IMR-90 (cell line): ENCODE results near the gene CARNS1. TPM values are rescaled to one million over a fixed set of nuclear protein-coding genes. Genes with fewer than 3 reads are reported as not detected.

ENCODE experiments used
- ATAC-seq: fragments of 200-7000 bp; cut with Tn5 transposase; 2 replicates; pipeline ENCODE4 v1.9.1; 2020; ENCODE audit warnings: low read depth, mild to moderate bottlenecking, moderate library complexity
- BruUV-seq: library from RNA; stranded (reverse); fragments of 400-500 nt; replicated peaks from 2 replicates; lab custom pipeline; 2021; lab: Mats Ljungman, UMichigan
- CTCF ChIA-PET: fragments of 300-600 bp; formaldehyde crosslinking; extraction: SDS; loops from one replicate; lab custom pipeline; 2021; ENCODE audit warnings: antibody characterized with exemption; lab: Yijun Ruan, JAX
- POLR2A ChIA-PET: fragments of 300-600 bp; sonication (Branson Sonifier 250); formaldehyde crosslinking; loops from one replicate; lab custom pipeline; 2022; ENCODE audit warnings: antibody characterized with exemption; ENCODE audit not compliant: unreplicated experiment; lab: Charles Lee
- DNase-seq: peaks from one replicate; pipeline ENCODE4 v3.0.0; 2013
- H2AFZ ChIP-seq: replicated peaks from 2 replicates; pipeline ENCODE3; 2013; ENCODE audit warnings: low read length, mild to moderate bottlenecking; ENCODE audit not compliant: poor library complexity
- H2AK5ac ChIP-seq: 2 replicates; pipeline ENCODE4 v1.6.1; 2013; ENCODE audit warnings: low read depth, low read length, inconsistent platforms
- H2AK9ac ChIP-seq: replicated peaks from 2 replicates; pipeline ENCODE3; 2013; ENCODE audit warnings: mild to moderate bottlenecking, low read depth, low read length, moderate library complexity; ENCODE audit not compliant: poor library complexity
- H2BK120ac ChIP-seq: 2 replicates; pipeline ENCODE4 v1.6.1; 2013; ENCODE audit warnings: low read depth, low read length, inconsistent platforms
- H2BK15ac ChIP-seq: 3 replicates; pipeline ENCODE4 v1.6.1; 2013; ENCODE audit warnings: low read depth, low read length, inconsistent platforms
- H2BK20ac ChIP-seq: 2 replicates; pipeline ENCODE4 v1.6.1; 2013; ENCODE audit warnings: low read depth, mild to moderate bottlenecking, inconsistent platforms, low read length, moderate library complexity
- H2BK5ac ChIP-seq: 2 replicates; pipeline ENCODE4 v1.6.1; 2013; ENCODE audit warnings: mild to moderate bottlenecking, low read depth, low read length, inconsistent platforms; ENCODE audit not compliant: poor library complexity, severe bottlenecking
- H3K14ac ChIP-seq: replicated peaks from 2 replicates; pipeline ENCODE4 v1.6.1; 2013; ENCODE audit warnings: low read depth, low read length, inconsistent platforms
- H3K18ac ChIP-seq: 2 replicates; pipeline ENCODE4 v1.6.1; 2013; ENCODE audit warnings: low read depth, low read length, control low read depth
- H3K23ac ChIP-seq: 2 replicates; pipeline ENCODE4 v1.6.1; 2013; ENCODE audit warnings: low read depth, low read length, inconsistent platforms
- H3K27ac ChIP-seq: 2 replicates; pipeline ENCODE4 v1.5.1; 2013; ENCODE audit warnings: mild to moderate bottlenecking, control low read depth, low read length; ENCODE audit not compliant: insufficient read depth
- H3K27me3 ChIP-seq: 2 replicates; pipeline ENCODE4 v1.6.1; 2013; ENCODE audit warnings: low read length; ENCODE audit not compliant: control insufficient read depth, insufficient read depth
- H3K36me3 ChIP-seq: 2 replicates; pipeline ENCODE4 v1.6.1; 2013; ENCODE audit warnings: low read length, mixed read lengths; ENCODE audit not compliant: control insufficient read depth, insufficient read depth
- H3K4ac ChIP-seq: 2 replicates; pipeline ENCODE4 v1.6.1; 2013; ENCODE audit warnings: low read depth, low read length, inconsistent platforms
- H3K4me1 ChIP-seq: 2 replicates; pipeline ENCODE4 v1.6.1; 2013; ENCODE audit warnings: low read length, mixed read lengths; ENCODE audit not compliant: control insufficient read depth, insufficient read depth
- H3K4me2 ChIP-seq: 2 replicates; pipeline ENCODE4 v1.6.1; 2013; ENCODE audit warnings: low read depth, mild to moderate bottlenecking, control low read depth, low read length, moderate library complexity
- H3K4me3 ChIP-seq: 2 replicates; pipeline ENCODE4 v1.5.1; 2013; ENCODE audit warnings: low read depth, mild to moderate bottlenecking, control low read depth, low read length, moderate library complexity; ENCODE audit not compliant: insufficient read depth
- H3K56ac ChIP-seq: 2 replicates; pipeline ENCODE4 v1.6.1; 2013; ENCODE audit warnings: low read length, inconsistent platforms; ENCODE audit not compliant: insufficient read depth; ENCODE audit errors: extremely low read depth
- H3K79me1 ChIP-seq, 2 experiments: 2 replicates each; pipeline ENCODE4 v1.6.1; 2013; ENCODE audit warnings: low read length in 2 of 2, inconsistent platforms in 1 of 2, low read depth in 1 of 2
- H3K9ac ChIP-seq: 2 replicates; pipeline ENCODE4 v1.6.1; 2013; ENCODE audit warnings: low read depth, low read length, control low read depth
- H3K9me1 ChIP-seq: 2 replicates; pipeline ENCODE4 v1.6.1; 2013; ENCODE audit warnings: low read length, inconsistent platforms; ENCODE audit not compliant: insufficient read depth
- H3K9me3 ChIP-seq: 2 replicates; pipeline ENCODE4 v1.6.1; 2013; ENCODE audit warnings: low read length; ENCODE audit not compliant: control insufficient read depth, insufficient read depth
- H4K20me1 ChIP-seq: 2 replicates; pipeline ENCODE4 v1.6.1; 2013; ENCODE audit warnings: low read length, inconsistent platforms; ENCODE audit not compliant: insufficient read depth
- H4K5ac ChIP-seq: 2 replicates; pipeline ENCODE4 v1.6.1; 2013; ENCODE audit warnings: mild to moderate bottlenecking, low read depth, low read length, control low read depth
- H4K8ac ChIP-seq, 2 experiments: 2 replicates each; pipeline ENCODE4 v1.6.1; 2013; ENCODE audit warnings: low read depth in 2 of 2, low read length in 2 of 2, control low read depth in 1 of 2, inconsistent platforms in 1 of 2
- H4K91ac ChIP-seq: 2 replicates; pipeline ENCODE4 v1.6.1; 2013; ENCODE audit warnings: low read depth, low read length, inconsistent platforms; ENCODE audit not compliant: insufficient read depth
- BHLHE40 ChIP-seq: fragments of 150-350 bp; IDR thresholded peaks from 2 replicates; pipeline ENCODE4 v1.6.1; 2016; ENCODE audit warnings: mild to moderate bottlenecking, low read depth, low read length
- CHD1 ChIP-seq: IDR thresholded peaks from 2 replicates; pipeline ENCODE4 v1.6.1; 2012; ENCODE audit warnings: low read depth, low read length, improper control_type of control experiment
- CTCF ChIP-seq: conservative IDR thresholded peaks from 2 replicates; pipeline ENCODE4 v1.5.1; 2012; ENCODE audit warnings: mild to moderate bottlenecking, low read depth, low read length, improper control_type of control experiment
- ELK1 ChIP-seq: fragments of 150-350 bp; IDR thresholded peaks from 2 replicates; pipeline ENCODE4 v1.6.1; 2016; ENCODE audit warnings: low read depth, mild to moderate bottlenecking, low read length, moderate library complexity, borderline replicate concordance
- MAFK ChIP-seq: IDR thresholded peaks from 2 replicates; pipeline ENCODE4 v1.6.1; 2012; ENCODE audit warnings: low read depth, low read length, improper control_type of control experiment
- MAZ ChIP-seq: IDR thresholded peaks from 2 replicates; pipeline ENCODE4 v1.6.1; 2012; ENCODE audit warnings: low read depth, mild to moderate bottlenecking, low read length, improper control_type of control experiment, moderate library complexity, borderline replicate concordance
- MXI1 ChIP-seq: IDR thresholded peaks from 2 replicates; pipeline ENCODE4 v1.6.1; 2012; ENCODE audit warnings: low read depth, mild to moderate bottlenecking, low read length, moderate library complexity, borderline replicate concordance
- RAD21 ChIP-seq: IDR thresholded peaks from 2 replicates; pipeline ENCODE4 v1.6.1; 2012; ENCODE audit warnings: low read length, improper control_type of control experiment
- RCOR1 ChIP-seq: IDR thresholded peaks from 2 replicates; pipeline ENCODE4 v1.6.1; 2012; ENCODE audit warnings: mild to moderate bottlenecking, low read length, improper control_type of control experiment; ENCODE audit not compliant: insufficient replicate concordance
- SMC3 ChIP-seq: fragments of 150-350 bp; IDR thresholded peaks from 2 replicates; pipeline ENCODE4 v1.6.1; 2016; ENCODE audit warnings: low read depth, mild to moderate bottlenecking, antibody characterized with exemption, low read length, moderate library complexity
- WGBS, 2 experiments: methylation state at CpG; one replicate each; pipeline versions ENCODE4 v1.1.5 to v1.1.7; 2013; ENCODE audit warnings: missing lambda C conversion rate in 2 of 2; ENCODE audit not compliant: insufficient read length in 1 of 2; ENCODE audit errors: extremely low coverage in 2 of 2; 5-methylcytosine and 5-hydroxymethylcytosine counted together
- dilution Hi-C: fragments of 300-500 bp; cut with HindIII; formaldehyde crosslinking; loops from one replicate; pipeline ENCODE4 v1.14.3; 2018; ENCODE audit warnings: low sequenced_read_pairs; ENCODE audit not compliant: unreplicated experiment
- in situ Hi-C: fragments of 300-500 bp; cut with MboI; formaldehyde crosslinking; loops from 3 replicates; pipeline ENCODE4 v1.14.3; 2019; ENCODE audit warnings: low sequenced_read_pairs, inconsistent platforms, mixed read lengths
- intact Hi-C: fragments of 100-400 bp; cut with micrococcal nuclease; formaldehyde crosslinking; loops from 2 replicates; pipeline ENCODE4 v1.10.0; 2022
- polyA plus RNA-seq, 3 experiments: library from polyadenylated mRNA; depleted of rRNA; stranded (reverse); fragments of >200 nt; gene quantifications; 2 replicates each; pipeline ENCODE4 v1.2.3, GENCODE V29; 2012; ENCODE audit warnings: low replicate concordance in 1 of 3
- total RNA-seq: library from RNA; depleted of rRNA; stranded (reverse); fragments of >200 nt; gene quantifications from 2 replicates; pipeline ENCODE4 v1.2.3, GENCODE V29; 2012

CARNS1 gene
- total and polyA plus RNA-seq, 2 of the 4 experiments (the other 2 are of a cell fraction), result under 0.01 to 0.32 TPM

- Histone ChIP-seq H3K4me2 (no peak overlapping the region), H3K9me3 (no peaks in the 10 kb centered on the region), H2AFZ (no peak overlapping the region), H2BK15ac (no peak overlapping the region), H4K8ac (no peak overlapping the region), H4K20me1 (no peaks in the 10 kb centered on the region; the same call in 1 of the 2 replicates), H3K18ac (no peak overlapping the region), H4K91ac (no peak overlapping the region), H2BK5ac (no peak overlapping the region), H3K27me3 (no peaks in the 10 kb centered on the region), H3K56ac (no peak overlapping the region), H2AK9ac (no peak overlapping the region), H3K23ac (no peak overlapping the region), H2AK5ac (no peak overlapping the region), H3K79me1 (peaks cover 11 to 25% of the 10 kb centered on the region in 2 experiments), H3K27ac (no peak overlapping the region), H3K9ac (no peak overlapping the region), H3K4me1 (peaks cover 4% of the 10 kb centered on the region; the same call in 1 of the 2 replicates), H4K5ac (no peak overlapping the region), H2BK120ac (no peak overlapping the region), H3K9me1 (peaks cover 3% of the 10 kb centered on the region; the same call in 1 of the 2 replicates), H3K14ac (no peak overlapping the region), H2BK20ac (no peak overlapping the region), H3K4ac (no peak overlapping the region), H3K36me3 (peaks cover 36% of the 10 kb centered on the region), H3K4me3 (no peak overlapping the region)
- intact Hi-C loops, result no loop called here
- WGBS, 2 experiments, result 95% methylated on average over 4 of the region's 22 CpGs; no CpG with 5 or more reads in 1 of the 2 experiments
- DNase-seq, result no peak
- ChIA-PET POLR2A (no interaction called here), CTCF (no interaction called here)
- TF ChIP-seq CTCF (no peak), MAFK (no peak), ELK1 (no peak), BHLHE40 (no peak), RAD21 (no peak), RCOR1 (no peak), MXI1 (no peak), CHD1 (no peak), MAZ (no peak), SMC3 (no peak)
- ATAC-seq, result no peak
- no TSS peak for BruUV-seq
- in situ Hi-C loops, result no loop called here
- dilution Hi-C loops, result no loop called here
Observed at GRCh38 chr11:67432655-67433349, 17.3 kb downstream of the CARNS1 start.
